AG09319 (cell line): ENCODE measurements around the gene APEH.
"Not testable (repeated sequence)": the region's sequence is repeated elsewhere in the genome, so short reads cannot be mapped to it uniquely, and the experiment has no call there.

ENCODE experiments used
- DNase-seq: peaks from one replicate; pipeline ENCODE4 v3.0.0-alpha.2; 2010; ENCODE audit warnings: low read depth; ENCODE audit errors: extremely low read depth
- TF ChIP-seq, protein P1 (sequence below): IDR thresholded peaks from 2 replicates; pipeline ENCODE4 v1.5.1; 2011; ENCODE audit warnings: low read depth, mild to moderate bottlenecking, inconsistent platforms, low read length, moderate library complexity

Gene APEH

DNA sequence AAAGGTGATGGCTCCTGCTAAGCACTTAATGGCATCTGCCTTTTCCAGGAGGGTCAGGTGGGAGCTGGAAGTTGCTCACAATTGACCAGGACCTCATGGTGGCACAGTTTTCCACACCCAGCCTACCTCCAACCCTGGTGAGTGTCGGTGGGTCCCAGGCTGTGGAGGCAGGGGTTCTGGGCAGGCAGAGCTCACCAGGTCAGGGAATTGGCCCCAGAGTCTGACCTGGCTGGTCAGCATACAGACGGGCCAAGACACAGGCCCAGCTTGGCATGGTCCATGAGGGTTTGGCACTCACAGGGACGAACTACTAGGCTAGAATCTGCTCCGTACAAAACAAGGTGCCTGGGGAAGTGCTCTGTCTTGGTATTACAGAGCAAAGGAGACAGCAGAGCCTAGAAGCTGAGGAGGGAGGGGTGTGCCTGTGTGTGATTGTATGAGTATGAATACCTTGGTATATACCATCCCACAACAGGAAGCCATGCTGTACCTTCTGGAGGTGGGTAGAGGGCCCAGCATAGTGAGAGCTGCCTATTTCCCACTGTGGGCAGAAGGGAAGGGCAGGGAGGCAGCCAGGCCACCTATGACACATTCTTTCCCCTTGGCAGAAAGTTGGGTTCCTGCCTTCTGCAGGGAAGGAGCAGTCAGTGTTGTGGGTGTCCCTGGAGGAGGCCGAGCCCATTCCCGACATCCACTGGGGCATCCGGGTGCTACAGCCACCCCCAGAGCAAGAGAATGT, 6.5 kb downstream of the APEH start:
- TF ChIP-seq, protein P1, sequence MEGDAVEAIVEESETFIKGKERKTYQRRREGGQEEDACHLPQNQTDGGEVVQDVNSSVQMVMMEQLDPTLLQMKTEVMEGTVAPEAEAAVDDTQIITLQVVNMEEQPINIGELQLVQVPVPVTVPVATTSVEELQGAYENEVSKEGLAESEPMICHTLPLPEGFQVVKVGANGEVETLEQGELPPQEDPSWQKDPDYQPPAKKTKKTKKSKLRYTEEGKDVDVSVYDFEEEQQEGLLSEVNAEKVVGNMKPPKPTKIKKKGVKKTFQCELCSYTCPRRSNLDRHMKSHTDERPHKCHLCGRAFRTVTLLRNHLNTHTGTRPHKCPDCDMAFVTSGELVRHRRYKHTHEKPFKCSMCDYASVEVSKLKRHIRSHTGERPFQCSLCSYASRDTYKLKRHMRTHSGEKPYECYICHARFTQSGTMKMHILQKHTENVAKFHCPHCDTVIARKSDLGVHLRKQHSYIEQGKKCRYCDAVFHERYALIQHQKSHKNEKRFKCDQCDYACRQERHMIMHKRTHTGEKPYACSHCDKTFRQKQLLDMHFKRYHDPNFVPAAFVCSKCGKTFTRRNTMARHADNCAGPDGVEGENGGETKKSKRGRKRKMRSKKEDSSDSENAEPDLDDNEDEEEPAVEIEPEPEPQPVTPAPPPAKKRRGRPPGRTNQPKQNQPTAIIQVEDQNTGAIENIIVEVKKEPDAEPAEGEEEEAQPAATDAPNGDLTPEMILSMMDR, result no peak
- no peak for DNase-seq

DNA sequence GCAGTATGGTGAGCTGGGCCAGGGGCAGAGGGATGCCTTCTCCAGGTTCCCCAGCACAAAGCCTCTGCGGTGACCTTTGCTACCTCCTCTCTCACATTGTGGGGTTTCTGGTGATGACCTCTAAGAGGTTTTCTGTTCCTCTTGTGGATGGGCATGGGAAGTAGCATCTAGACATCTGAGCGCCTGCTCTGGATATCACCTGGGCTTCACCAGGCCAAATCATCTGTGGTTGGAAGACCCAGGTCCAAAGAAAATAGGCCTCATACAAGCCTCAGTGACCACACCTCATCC, 7.0 kb downstream of the APEH start:
- no peak for DNase-seq
- TF ChIP-seq, protein P1, result no peak

DNA sequence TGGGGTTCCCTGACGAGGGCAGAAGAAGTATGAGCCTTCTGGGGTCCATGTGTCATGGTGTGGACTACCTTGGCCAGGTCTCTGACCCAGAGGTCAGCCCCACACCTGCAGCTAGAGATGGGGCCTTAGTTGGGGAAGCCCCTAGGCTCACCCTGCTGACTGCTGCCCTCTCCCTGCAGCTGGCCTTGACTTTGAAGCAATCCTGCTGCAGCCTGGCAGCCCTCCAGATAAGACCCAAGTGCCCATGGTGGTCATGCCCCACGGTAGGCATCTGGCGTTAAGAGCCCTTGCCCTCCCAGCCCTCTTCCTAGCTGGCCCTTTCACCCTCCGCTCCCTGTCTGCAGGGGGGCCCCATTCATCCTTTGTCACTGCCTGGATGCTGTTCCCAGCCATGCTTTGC, 7.4 kb downstream of the APEH start:
- TF ChIP-seq, protein P1, result no peak
- DNase-seq, result no peak

DNA sequence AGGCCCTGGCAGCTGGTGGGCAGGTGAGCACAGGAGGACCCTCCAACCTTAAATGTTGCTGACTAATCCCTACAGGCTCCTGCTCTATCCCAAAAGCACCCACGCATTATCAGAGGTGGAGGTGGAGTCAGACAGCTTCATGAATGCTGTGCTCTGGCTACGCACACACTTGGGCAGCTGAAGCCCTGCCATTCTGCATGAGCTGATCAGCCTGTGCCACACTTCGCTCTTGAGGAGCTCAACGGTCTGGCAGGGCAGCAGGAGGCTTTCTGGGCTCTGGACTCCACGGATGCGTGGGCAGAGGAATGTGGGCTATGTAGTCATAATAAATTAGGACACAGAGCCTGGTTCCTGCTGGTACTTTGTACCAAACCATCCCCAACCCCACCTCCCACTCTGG, 9.0 kb downstream of the APEH start:
- TF ChIP-seq, protein P1, result no peak
- DNase-seq, result no peak

DNA sequence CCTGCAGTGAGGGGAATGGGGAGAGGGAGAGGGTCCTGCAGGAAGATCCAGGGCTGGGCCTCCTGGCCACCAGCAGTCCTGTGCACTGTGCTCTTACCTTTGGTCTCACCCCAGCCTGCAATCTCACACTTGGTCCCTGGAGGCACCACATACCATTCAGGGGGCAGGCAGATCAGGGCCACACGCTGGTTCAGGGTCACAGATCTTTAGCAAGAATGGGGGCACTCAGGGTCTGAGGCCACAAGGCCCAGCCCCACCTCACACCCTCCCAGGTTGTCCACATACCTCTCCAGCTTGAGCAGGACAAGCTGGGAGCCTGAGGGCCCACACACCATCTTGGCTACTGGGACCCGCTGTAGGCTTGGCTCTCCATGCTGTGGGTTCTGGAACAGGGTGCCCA, 10.3 kb downstream of the APEH start:
- not testable (repeated sequence) for DNase-seq

DNA sequence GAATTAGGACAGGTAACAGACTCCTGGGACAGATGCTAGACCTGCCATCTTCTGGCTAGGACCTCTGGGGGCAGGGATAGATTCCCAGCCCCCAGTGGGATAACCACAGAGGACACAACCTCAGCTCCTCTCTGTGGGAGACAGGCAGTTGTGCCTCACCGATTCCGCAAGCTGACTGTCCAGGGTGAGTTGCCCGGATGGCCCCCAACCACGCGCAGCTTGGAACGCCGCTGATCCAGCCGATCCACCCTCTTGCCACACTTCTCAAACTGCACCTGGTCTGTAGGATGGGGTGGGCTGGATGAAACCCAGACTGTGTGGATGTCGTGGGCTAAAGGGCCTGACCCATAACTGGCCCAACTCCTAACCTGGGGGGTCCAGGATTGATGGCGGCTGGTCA, 11.0 kb downstream of the APEH start:
- not testable (repeated sequence) for DNase-seq

DNA sequence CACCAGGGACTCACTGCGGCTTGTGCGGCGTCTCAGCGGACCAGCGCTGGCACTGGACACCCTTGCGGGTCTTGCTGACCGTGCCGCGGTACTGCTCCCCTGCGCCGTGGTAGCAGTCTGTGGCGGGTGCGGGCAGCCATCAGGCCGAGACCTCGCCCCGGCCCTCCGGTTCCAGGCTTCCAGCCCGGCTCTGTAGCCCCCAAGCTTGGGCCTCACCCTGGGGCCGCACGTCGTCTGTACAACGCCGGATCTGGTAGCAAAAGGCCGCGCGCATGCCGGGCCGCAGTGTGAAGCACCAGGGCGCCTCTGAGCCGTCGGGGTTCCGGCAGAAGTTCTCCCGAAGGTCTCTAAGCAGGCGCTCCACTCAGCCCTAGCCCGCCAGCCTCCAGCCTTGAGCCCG, 11.7 kb downstream of the APEH start:
- not testable (repeated sequence) for DNase-seq

DNA sequence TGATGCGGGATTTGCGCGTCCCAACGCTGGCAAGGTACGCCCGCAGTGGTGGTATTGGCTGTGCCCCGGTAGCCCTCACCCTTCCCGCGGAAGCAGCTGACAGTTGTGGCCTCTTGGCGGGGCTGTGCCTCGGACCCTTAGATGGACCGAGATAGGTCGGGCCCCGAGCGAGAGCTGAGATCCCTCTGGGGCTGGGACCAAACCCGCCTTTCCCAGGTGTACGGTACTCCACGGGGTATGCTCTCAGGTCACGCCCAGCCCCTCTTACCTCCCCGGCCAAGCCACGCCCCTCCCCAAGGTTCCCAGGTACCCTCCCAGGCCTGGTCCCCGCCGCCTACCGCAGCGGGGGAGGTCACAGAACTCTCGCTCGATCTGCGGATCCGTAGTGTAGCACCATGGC, 12.2 kb downstream of the APEH start:
- DNase-seq, result not testable (repeated sequence)

DNA sequence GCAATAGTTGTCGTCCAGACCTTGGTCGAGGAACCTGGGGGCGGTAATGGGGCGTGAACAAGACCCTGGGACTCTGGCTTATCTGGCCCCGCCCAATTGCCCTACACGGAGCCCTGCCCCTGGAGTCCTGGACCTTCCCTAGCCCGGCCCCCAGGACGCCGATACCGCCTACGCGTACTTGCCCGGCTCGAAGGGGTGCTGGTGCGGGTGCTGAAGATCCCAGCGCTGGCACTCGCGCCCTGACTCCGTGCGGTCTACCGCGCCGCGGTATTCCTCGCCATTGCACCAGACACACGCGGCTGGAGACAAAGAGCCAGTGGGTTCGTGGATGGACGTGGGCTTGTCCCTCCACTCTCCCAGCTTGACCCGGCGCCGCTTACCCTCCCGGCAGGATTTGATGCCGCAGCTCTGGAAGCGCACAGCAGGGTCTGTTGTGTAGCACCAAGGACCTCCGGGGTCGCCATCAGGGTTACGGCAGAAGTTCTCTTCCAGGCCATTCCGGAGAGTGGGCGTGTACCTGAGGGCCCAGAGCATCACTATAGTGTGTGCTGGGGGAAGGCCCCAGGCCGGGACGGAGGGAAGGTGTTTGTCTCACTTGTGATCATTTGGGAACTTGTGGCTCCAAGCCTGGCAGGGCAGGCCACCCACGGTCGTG, 12.7 kb downstream of the APEH start:
- DNase-seq, result not testable (repeated sequence)

DNA sequence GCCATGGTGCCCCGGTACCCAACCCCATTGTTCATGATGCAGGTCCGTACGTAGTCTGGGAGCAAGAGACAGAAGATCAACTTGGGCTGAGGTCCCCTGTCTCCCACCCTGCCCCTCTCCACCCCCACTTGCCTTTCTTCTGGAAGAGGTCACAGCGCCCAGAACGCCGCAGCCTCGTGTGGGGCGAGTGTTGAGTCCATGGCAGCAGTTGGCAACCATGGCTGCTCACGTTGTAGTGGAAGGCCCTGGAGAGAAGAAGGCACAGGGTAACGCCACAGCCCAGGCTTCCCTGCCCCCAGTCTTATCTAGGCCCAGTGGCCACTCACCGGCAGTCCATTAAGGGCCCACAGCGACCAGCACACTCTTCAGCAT, 13.3 kb downstream of the APEH start:
- DNase-seq, result not testable (repeated sequence)

DNA sequence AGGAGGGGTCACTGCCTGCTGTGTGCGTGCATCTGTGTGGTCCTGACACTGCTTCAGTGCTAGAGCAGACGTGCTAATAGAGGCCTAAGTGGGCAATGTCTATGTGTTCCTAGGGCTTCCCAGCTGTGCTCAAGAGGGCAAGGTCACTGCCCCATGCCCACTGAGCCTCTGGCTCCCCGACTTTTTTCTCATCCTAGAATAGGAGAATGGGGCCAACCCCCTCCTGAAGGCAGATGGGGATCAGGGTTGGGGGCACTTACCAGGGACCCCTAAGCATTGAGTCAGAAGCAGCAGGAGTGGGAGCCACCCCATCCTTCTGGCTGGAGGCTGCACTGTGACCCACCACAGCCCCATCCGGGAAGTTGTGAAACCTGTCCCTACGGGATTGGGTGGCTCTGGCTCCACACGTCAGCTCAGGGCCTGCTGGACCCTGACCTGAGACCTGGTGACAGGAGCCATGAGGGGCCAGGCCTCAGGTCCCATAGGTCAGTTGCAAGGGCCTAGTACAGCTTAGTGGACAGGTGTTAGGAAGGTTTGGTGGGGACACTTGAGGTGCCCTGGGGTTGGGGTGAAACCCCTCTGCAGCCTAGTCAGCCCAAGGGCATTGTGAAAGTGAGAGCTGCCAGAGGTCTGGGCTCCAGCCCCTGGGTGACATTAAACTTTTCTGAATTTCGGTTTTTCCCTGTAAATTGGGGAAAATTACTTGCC, 14.3 kb downstream of the APEH start:
- DNase-seq, result not testable (repeated sequence)
